Aorta (tissue), 5 donors: ENCODE results near the gene RALB. TPM values are rescaled to one million over a fixed set of nuclear protein-coding genes. Genes with fewer than 3 reads are reported as not detected.
"Not testable (repeated sequence)": the region's sequence is repeated elsewhere in the genome, so short reads cannot be mapped to it uniquely, and the experiment has no call there.

Experiments
- ATAC-seq: fragments of 200-7000 bp; cut with Tn5 transposase; one replicate; pipeline ENCODE4 v1.9.1; 2022; ENCODE audit warnings: moderate library complexity; ENCODE audit not compliant: low FRiP score
- DNase-seq, 2 donors: peaks; one replicate each; pipeline ENCODE4 v3.0.0-alpha.2; 2020
- H3K27ac ChIP-seq, 2 donors: one replicate each; pipeline ENCODE4 v1.5.1; 2013; ENCODE audit warnings: low read length in 2 of 2, mild to moderate bottlenecking in 2 of 2, moderate library complexity in 2 of 2, control low read depth in 1 of 2, inconsistent platforms in 1 of 2, low read depth in 1 of 2
- H3K27me3 ChIP-seq, 2 donors: one replicate each; pipeline ENCODE4 v1.6.1; 2013; ENCODE audit warnings: control low read depth in 1 of 2, low read length in 1 of 2, mild to moderate bottlenecking in 1 of 2, moderate library complexity in 1 of 2; ENCODE audit not compliant: insufficient read depth in 2 of 2, control insufficient read depth in 1 of 2
- H3K36me3 ChIP-seq, 2 donors: one replicate each; pipeline ENCODE4 v1.6.1; 2013; ENCODE audit warnings: control low read depth in 1 of 2, low read length in 1 of 2, mild to moderate bottlenecking in 1 of 2; ENCODE audit not compliant: insufficient read depth in 2 of 2, control insufficient read depth in 1 of 2
- H3K4me1 ChIP-seq, 2 donors: one replicate each; pipeline ENCODE4 v1.6.1; 2013; ENCODE audit warnings: low read length in 2 of 2, control low read depth in 1 of 2, mild to moderate bottlenecking in 1 of 2, moderate library complexity in 1 of 2; ENCODE audit not compliant: insufficient read depth in 2 of 2, control insufficient read depth in 1 of 2
- H3K4me3 ChIP-seq, 2 donors: one replicate each; pipeline ENCODE4 v1.5.1; 2013; ENCODE audit warnings: low read length in 2 of 2, control low read depth in 1 of 2, mild to moderate bottlenecking in 1 of 2
- H3K9me3 ChIP-seq: one replicate; pipeline ENCODE4 v1.6.1; 2013; ENCODE audit warnings: mild to moderate bottlenecking, low read length; ENCODE audit not compliant: control insufficient read depth
- WGBS, 2 donors: extraction: QIAGEN DNeasy Blood & Tissue Kit; methylation state at CpG; one replicate each; pipeline ENCODE4 v1.1.7; 2013; 5-methylcytosine and 5-hydroxymethylcytosine counted together
- intact Hi-C, 2 donors: fragments of 100-400 bp; cut with DNase I; formaldehyde crosslinking; loops; one replicate each; pipeline versions ENCODE4 v1.14.2 to v1.15.0; 2022
- polyA plus RNA-seq, 2 donors: library from polyadenylated mRNA; stranded (reverse); fragments of 200-250 nt; gene quantifications; one replicate each; pipeline ENCODE4 v1.2.3, GENCODE V29; 2013
- total RNA-seq, 2 donors: library from RNA; stranded (reverse); fragmentation: NEBNext Ultra II Directional; extraction: Animal tissue kit (Norgen Biotek cat#: 25700); gene quantifications; one replicate each; pipeline ENCODE4 v1.2.1, GENCODE V29; 2021
- donor health status: healthy with polysubstance abuse.
- donor health status: Bipolar disorder and iron deficiency.
- donor health status: DM: no; HTN: no; CAD: no.
- donor health status: DM: no; HTN: no; CAD: no.
- donor health status: DM: yes; HTN: yes; CAD: no.

The RALB gene
- total and polyA plus RNA-seq, 4 donors, result 43.3 to 80.3 (median 50.1) TPM

DNA sequence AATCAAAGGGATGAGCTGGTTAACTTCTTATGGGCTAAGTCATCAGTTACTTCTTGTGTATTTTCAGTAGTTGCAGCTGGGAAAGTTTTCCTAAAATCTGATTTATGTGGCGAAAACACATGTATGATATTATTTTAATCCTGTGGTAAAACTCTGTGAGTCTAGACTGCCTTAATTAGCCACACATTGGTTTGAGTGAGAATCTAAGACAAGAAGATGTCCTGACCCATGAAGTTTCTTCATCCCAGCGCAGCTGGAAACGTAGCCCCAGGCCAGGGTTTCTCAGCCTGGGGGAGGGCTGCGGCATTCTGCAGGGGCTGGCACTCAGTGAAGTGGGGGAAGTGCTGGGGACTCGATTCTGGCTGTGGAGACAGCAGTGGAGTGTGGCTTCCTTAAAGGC lies 48.6 kb downstream of the RALB start:
- DNase-seq (no peak), ATAC-seq (no peak)
- Histone ChIP-seq H3K27me3 (no peaks in the 10 kb centered on the region), H3K9me3 (no peaks in the 10 kb centered on the region), H3K4me1 (no peaks in the 10 kb centered on the region), H3K4me3 (no peak overlapping the region), H3K27ac (no peak overlapping the region), H3K36me3 (no peaks in the 10 kb centered on the region)
- intact Hi-C loops, result no loop called here
- WGBS, 2 donors, result 95% methylated on average over 5 of the region's 5 CpGs

DNA sequence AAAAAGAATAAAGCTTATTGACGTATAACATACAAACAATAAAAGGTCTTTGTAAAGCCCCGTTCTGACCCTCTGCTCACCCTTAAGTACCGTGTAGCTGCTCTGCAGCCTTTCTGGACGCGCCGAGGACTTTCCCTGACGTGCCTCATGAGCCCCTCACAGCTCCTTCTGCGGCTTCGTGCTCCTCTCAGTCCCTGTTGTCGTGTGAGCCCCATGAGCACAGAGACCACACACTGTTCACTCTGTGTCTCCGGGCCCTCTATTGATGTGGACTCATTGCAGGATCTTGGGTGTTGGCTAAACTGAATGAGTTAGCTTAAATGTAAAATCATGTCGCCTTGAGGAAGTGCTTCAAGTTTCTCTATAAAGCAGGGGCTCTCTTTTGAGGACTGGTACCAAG lies 49.6 kb downstream of the RALB start:
- Histone ChIP-seq H3K36me3 (no peaks in the 10 kb centered on the region), H3K9me3 (no peaks in the 10 kb centered on the region), H3K4me1 (no peaks in the 10 kb centered on the region), H3K27ac (no peak overlapping the region), H3K27me3 (no peaks in the 10 kb centered on the region), H3K4me3 (no peak overlapping the region)
- ATAC-seq (no peak), DNase-seq (no peak)
- intact Hi-C loops, result no loop called here
- 92 to 95% methylated on average over 12 of the region's 12 CpGs for WGBS, 2 donors

DNA sequence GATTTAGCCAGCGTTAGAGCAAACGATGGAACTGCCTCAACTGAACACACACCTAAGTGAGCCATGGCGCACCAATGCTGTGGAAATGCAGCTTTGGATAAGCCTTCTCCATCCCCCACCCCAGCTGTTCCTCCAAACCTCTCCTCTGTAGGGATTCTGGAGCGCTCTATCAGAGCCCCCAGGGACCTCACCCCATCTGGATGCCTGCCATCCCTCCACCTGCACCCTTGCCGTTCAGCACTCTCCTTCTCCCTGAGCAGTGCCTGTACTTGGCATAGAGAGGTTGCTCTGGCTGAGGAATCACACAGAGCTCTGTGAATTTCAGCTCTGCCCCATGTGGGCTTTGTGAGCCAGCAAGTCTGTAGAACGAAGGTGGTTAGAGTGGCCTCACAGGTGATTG lies 50.5 kb downstream of the RALB start:
- Histone ChIP-seq H3K27me3 (no peaks in the 10 kb centered on the region), H3K4me3 (no peak overlapping the region), H3K27ac (no peak overlapping the region), H3K9me3 (no peaks in the 10 kb centered on the region), H3K36me3 (no peaks in the 10 kb centered on the region), H3K4me1 (no peaks in the 10 kb centered on the region)
- DNase-seq (no peak), ATAC-seq (no peak)
- intact Hi-C loops, result no loop called here
- 83 to 88% methylated on average over 6 of the region's 6 CpGs for WGBS, 2 donors

DNA sequence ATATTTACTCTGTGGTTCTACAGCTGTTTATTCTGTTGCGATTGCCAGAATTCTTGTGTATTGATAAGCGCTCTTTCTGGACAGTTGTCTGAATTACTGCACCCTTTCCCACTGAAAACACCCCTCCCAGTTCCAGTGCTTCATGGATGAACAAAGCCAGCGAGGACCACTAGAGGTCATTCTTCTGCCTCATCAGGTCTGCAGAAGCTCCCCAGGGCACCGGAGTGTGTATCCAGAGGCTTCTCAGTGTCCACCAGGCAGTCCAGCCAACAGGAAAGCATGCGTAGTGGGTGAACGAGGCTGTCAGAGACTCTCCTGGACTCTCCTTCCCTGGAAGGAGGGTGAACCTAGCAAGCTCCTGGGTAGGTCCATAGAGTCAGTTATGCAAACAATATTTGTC lies 52.6 kb downstream of the RALB start:
- H3K9me3 ChIP-seq, result no peaks in the 10 kb centered on the region
- intact Hi-C loops, result no loop called here
- H3K27ac ChIP-seq, result no peak overlapping the region
- no peak for DNase-seq
- WGBS, 2 donors, result 76 to 80% methylated on average over 6 of the region's 6 CpGs
- no peak for ATAC-seq
- H3K4me1 ChIP-seq, result no peaks in the 10 kb centered on the region
- no peaks in the 10 kb centered on the region for H3K27me3 ChIP-seq
- H3K4me3 ChIP-seq, result no peak overlapping the region
- no peaks in the 10 kb centered on the region for H3K36me3 ChIP-seq

DNA sequence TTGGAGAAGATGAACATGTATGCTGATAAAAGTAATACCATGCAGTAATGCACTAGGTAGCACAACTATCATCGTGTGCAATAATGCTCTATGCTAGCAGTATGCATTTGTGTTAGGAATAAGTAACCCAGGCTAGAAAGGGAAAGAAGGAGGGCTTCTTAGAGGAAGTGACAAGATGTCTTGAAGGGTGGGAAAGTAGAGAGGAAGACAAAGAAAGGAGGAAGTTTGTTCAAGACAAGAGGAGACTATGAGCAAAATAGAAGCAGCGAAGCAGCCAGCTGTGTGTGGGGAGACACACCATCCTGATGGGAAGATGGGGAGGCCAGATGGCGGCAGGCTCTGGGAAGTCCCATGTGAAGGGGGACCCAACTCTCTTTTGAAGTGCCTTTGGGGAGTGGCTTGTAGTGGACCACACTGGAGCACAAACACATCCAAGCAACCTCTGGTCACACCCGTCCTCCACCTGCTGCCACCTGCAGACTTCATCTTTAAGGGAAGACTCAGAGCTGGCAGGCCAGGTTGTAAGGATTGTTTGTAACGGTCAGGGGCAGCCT lies 53.4 kb downstream of the RALB start:
- ATAC-seq (no peak), DNase-seq (no peak)
- 96 to 97% methylated on average over 5 of the region's 5 CpGs for WGBS, 2 donors
- Histone ChIP-seq H3K27ac (no peak overlapping the region), H3K4me1 (no peaks in the 10 kb centered on the region), H3K4me3 (no peak overlapping the region), H3K27me3 (no peaks in the 10 kb centered on the region), H3K36me3 (no peaks in the 10 kb centered on the region), H3K9me3 (no peaks in the 10 kb centered on the region)
- intact Hi-C loops, result no loop called here

DNA sequence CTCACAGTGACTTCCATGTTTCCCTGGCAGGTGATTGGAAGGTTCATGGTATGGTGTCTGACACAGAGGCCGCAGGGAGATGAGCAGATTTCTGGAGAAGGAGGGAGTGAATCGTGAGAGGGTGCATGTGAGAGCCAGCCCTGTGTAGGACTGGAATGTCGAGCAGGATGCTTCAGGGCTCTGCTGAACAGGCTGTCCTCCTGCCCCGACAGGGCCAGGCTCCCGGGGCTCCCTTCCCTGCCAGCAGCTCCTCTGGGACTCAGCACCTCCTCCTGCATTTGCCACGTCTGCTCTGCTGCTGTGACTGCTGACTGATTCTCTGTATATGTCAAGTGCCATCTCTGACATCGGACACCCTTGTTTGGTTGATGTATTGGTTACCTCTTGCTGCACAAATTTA lies 54.8 kb downstream of the RALB start:
- Histone ChIP-seq H3K27ac (no peak overlapping the region), H3K4me3 (no peak overlapping the region), H3K27me3 (no peaks in the 10 kb centered on the region), H3K9me3 (no peaks in the 10 kb centered on the region), H3K4me1 (no peaks in the 10 kb centered on the region), H3K36me3 (no peaks in the 10 kb centered on the region)
- no peak for DNase-seq
- 81 to 84% methylated on average over 7 of the region's 7 CpGs for WGBS, 2 donors
- intact Hi-C loops, result no loop called here
- no peak for ATAC-seq

DNA sequence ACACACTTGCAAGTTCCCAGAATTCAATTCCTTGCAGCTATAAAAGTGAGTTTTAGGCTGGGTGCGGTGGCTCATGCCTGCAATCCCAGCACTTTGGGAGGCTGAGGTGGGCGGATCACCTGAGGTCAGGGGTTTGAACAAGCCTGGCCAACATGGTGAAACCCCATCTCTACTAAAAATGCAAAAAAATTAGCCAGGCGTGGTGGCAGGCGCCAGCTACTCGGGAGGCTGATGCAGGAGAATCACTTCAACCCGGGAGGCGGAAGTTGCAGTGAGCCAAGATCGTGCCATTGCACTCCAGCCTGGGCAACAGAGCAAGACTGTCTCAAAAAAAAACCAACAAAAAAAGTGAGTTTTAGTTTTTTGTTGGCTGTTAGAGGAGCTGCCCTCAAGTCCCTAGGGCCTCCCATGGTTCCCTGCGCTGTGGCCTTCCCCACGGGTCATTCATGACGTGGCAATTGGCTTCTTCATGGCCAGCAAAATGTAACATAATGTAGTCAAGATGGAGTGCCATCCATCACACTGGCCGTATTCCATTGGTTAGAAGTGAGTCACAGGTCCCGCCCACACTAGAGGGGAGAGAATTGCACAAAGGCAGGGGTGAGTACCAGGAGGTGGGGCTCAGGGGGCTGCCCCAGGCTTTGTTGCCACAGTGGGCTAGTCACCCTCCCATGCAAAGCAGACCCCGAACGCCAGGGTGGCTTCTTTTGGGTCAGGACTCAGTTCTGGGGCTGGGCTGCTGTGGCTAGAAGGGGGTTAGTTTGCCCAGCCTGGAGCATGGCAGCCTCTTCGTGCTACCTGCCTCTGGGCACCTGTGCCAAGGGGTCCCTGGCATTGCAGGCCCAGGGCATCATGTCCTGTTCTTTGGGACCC lies 55.6 kb downstream of the RALB start:
- intact Hi-C loops, result no loop called here
- ATAC-seq, result no peak

DNA sequence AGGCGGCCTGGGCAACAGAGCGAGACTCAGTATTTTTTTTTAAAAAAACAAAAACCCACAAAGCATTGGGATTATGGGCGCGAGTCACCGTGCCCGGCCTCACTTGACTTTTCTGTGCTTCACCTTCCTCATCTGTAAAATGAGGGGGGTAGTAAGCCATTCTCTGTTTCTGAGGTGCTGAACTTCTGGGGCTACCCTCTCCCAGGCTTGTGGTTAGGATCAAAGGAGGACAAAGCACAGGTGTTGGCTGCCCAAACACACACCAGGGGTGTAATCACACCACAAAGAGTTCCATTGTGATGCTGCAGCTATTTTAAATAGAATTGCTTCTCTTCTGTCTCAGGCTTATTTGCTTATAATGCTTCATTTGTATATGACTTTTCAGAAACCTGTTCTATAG lies 57.5 kb downstream of the RALB start:
- WGBS, 2 donors, result 94 to 99% methylated on average over 6 of the region's 6 CpGs
- no peaks in the 10 kb centered on the region for H3K4me1 ChIP-seq
- no peaks in the 10 kb centered on the region for H3K36me3 ChIP-seq
- no peak overlapping the region for H3K4me3 ChIP-seq
- H3K27ac ChIP-seq, result no peak overlapping the region
- ATAC-seq (no peak), DNase-seq (no peak)
- intact Hi-C loops, result loop anchor here (5.0 to 10.0 kb wide), 4 partner anchors 58 to 605 kb away; partner anchors contain the start of genes PTPN4 (in 1 of the 2), RALB (in 1 of the 2) and TMEM185B (in 1 of the 2)
- no peaks in the 10 kb centered on the region for H3K27me3 ChIP-seq
- no peaks in the 10 kb centered on the region for H3K9me3 ChIP-seq

More for the DNA sequence above, 55.6 kb downstream of the RALB start:
- Histone ChIP-seq H3K4me1 (no peaks in the 10 kb centered on the region), H3K9me3 (no peaks in the 10 kb centered on the region), H3K27ac (no peak overlapping the region), H3K27me3 (no peaks in the 10 kb centered on the region), H3K4me3 (no peak overlapping the region), H3K36me3 (no peaks in the 10 kb centered on the region)
- 93 to 94% methylated on average over 16 of the region's 16 CpGs for WGBS, 2 donors
- peak in 1 of 2 donors; percentile 24 for DNase-seq

DNA sequence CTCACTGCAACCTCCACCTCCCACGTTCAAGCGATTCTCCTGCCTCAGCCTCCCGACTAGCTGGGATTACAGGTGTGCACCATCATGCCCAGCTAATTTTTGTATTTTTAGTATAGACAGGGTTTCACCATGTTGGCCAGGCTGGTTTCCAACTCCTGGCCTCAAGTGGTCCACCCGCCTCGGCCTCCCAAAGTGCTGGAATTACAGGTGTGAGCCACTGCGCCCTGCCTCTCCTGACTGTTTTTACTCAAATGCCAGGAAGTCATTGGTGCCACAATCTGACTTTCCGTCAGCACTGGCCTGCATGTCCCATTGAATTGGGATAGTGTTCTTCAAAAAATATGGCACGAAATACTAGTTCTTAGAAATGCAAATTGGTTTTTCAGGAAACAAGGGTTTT lies 58.2 kb downstream of the RALB start:
- 94 to 96% methylated on average over 8 of the region's 8 CpGs for WGBS, 2 donors
- H3K36me3 ChIP-seq, H3K4me3 ChIP-seq, DNase-seq, ATAC-seq, H3K4me1 ChIP-seq, H3K27me3 ChIP-seq, H3K27ac ChIP-seq, H3K9me3 ChIP-seq: not testable (repeated sequence)
- intact Hi-C loops, result loop anchor here (5.0 to 10.0 kb wide), 4 partner anchors 59 to 606 kb away; partner anchors contain the start of genes PTPN4 (in 1 of the 2), RALB (in 1 of the 2) and TMEM185B (in 1 of the 2)
